K562 (cell line): ENCODE data around the gene KCTD18. TPM values are rescaled to one million over a fixed set of nuclear protein-coding genes. Genes with fewer than 3 reads are reported as not detected.

ENCODE experiments used
- ATAC-seq: fragments of 200-7000 bp; cut with Tn5 transposase; 3 replicates; pipeline ENCODE4 v1.9.1; 2020; ENCODE audit warnings: moderate library complexity
- BruUV-seq: library from RNA; stranded (reverse); fragments of 400-500 nt; replicated peaks from 2 replicates; lab custom pipeline; 2021; lab: Mats Ljungman, UMichigan
- CTCF ChIA-PET: fragments of 300-600 bp; formaldehyde crosslinking; extraction: SDS; loops from one replicate; lab custom pipeline; 2021; ENCODE audit warnings: low intra/inter-chr PET ratio; lab: Yijun Ruan, JAX
- POLR2A ChIA-PET: fragments of 300-600, 350-650 bp; sonication (Branson Sonifier 250); formaldehyde crosslinking; extraction: SDS; loops from one replicate; lab custom pipeline; 2021; ENCODE audit warnings: antibody characterized with exemption, inconsistent platforms; lab: Yijun Ruan, JAX
- DNase-seq, 4 experiments: peaks; one replicate each; pipeline versions ENCODE4 v3.0.0 to v3.0.0-alpha.2; 2011 to 2018; ENCODE audit warnings: low spot score in 3 of 4, mixed read lengths in 3 of 4; ENCODE audit errors: extremely low read depth in 1 of 4
- FAIRE-seq: peaks from 2 replicates; lab custom pipeline; 2011; peaks lifted over from hg19 to GRCh38; lab: Jason Lieb, UNC
- H2AFZ ChIP-seq: 2 replicates; pipeline ENCODE4 v1.6.0; 2011; ENCODE audit warnings: low read depth, low read length, control low read depth, inconsistent platforms
- H3K27ac ChIP-seq: fragments of 200-600 bp; 3 replicates; pipeline ENCODE4 v1.8.0; 2011; ENCODE audit warnings: low read depth, mild to moderate bottlenecking, control low read depth, inconsistent platforms, low read length, moderate library complexity, mixed read lengths; ENCODE audit errors: extremely low read depth
- H3K27me3 ChIP-seq, 2 experiments: fragments of 300-600 bp in 1 of 2; 2 replicates in 1 of 2; 3 replicates in 1 of 2; pipeline versions ENCODE4 v1.6.0 to v1.8.0; 2011; ENCODE audit warnings: inconsistent platforms in 2 of 2, low read length in 2 of 2, mild to moderate bottlenecking in 1 of 2, mixed read lengths in 1 of 2, moderate library complexity in 1 of 2; ENCODE audit not compliant: control insufficient read depth in 2 of 2, insufficient read depth in 2 of 2
- H3K36me3 ChIP-seq: fragments of 300-600 bp; 3 replicates; pipeline ENCODE4 v1.8.0; 2011; ENCODE audit warnings: mild to moderate bottlenecking, low read length, inconsistent platforms; ENCODE audit not compliant: control insufficient read depth, insufficient read depth
- H3K4me1 ChIP-seq, 2 experiments: fragments of 200-600 bp in 1 of 2; replicated peaks in 1 of 2; 2 replicates in 1 of 2; 3 replicates in 1 of 2; pipeline versions ENCODE4 v1.5.1 to v1.8.0; 2011; ENCODE audit warnings: inconsistent platforms in 2 of 2, low read length in 2 of 2, mild to moderate bottlenecking in 1 of 2, mixed read lengths in 1 of 2, moderate library complexity in 1 of 2; ENCODE audit not compliant: control insufficient read depth in 2 of 2, insufficient read depth in 2 of 2
- H3K4me2 ChIP-seq: 2 replicates; pipeline ENCODE4 v1.6.1; 2011; ENCODE audit warnings: low read length, control low read depth, inconsistent platforms, mixed read lengths; ENCODE audit not compliant: insufficient read depth
- H3K4me3 ChIP-seq: fragments of 200-600 bp; sonication (generic), shearing (Covaris generic); 2 replicates; pipeline ENCODE4 v1.5.1; 2016; ENCODE audit warnings: control low read depth, inconsistent platforms
- H3K79me2 ChIP-seq: fragments of 200-600 bp; 3 replicates; pipeline ENCODE4 v1.8.0; 2011; ENCODE audit warnings: low read length, inconsistent platforms; ENCODE audit not compliant: control insufficient read depth, insufficient read depth
- H3K9ac ChIP-seq, 2 experiments: 2 replicates each; pipeline versions ENCODE4 v1.6.0 to v1.6.1; 2011; ENCODE audit warnings: low read depth in 2 of 2, low read length in 2 of 2, control low read depth in 1 of 2, inconsistent platforms in 1 of 2, mild to moderate bottlenecking in 1 of 2, mixed read lengths in 1 of 2; ENCODE audit not compliant: insufficient read depth in 1 of 2
- H3K9me1 ChIP-seq: one replicate; pipeline ENCODE4 v1.6.0; 2011; ENCODE audit warnings: inconsistent platforms, mild to moderate bottlenecking, low read length, moderate library complexity; ENCODE audit not compliant: control insufficient read depth, insufficient read depth
- H3K9me3 ChIP-seq: replicated peaks from 2 replicates; pipeline ENCODE4 v1.5.1; 2011; ENCODE audit warnings: low read depth, low read length, inconsistent platforms; ENCODE audit not compliant: control insufficient read depth, insufficient read depth
- H4K20me1 ChIP-seq: replicated peaks from 2 replicates; pipeline ENCODE4 v1.6.1; 2011; ENCODE audit warnings: low read length, inconsistent platforms, mixed read lengths; ENCODE audit not compliant: control insufficient read depth, insufficient read depth
- C11orf30 ChIP-seq: fragments of 450-650 bp; IDR thresholded peaks from 2 replicates; pipeline ENCODE4 v1.6.1; 2016; ENCODE audit warnings: low read depth, mild to moderate bottlenecking
- EP400 ChIP-seq: fragments of 450-650 bp; IDR thresholded peaks from 2 replicates; pipeline ENCODE4 v1.6.1; 2017; ENCODE audit warnings: antibody characterized with exemption, mild to moderate bottlenecking, moderate library complexity
- FOXM1 ChIP-seq, 2 experiments: fragments of 450-650 bp in 1 of 2; sonication (generic) in 1 of 2; formaldehyde crosslinking in 1 of 2; IDR thresholded peaks; 2 replicates each; pipeline versions ENCODE4 v1.6.1 to v1.9.0; 2017 to 2022; ENCODE audit warnings: low read depth in 2 of 2, mild to moderate bottlenecking in 2 of 2, missing genetic modification reagents in 1 of 2, moderate library complexity in 1 of 2
- HDAC6 ChIP-seq: IDR thresholded peaks from 2 replicates; pipeline ENCODE4 v1.6.1; 2012; ENCODE audit warnings: low read depth, mild to moderate bottlenecking, control low read depth, inconsistent platforms, low read length, moderate library complexity
- MBD2 ChIP-seq: sonication (generic); IDR thresholded peaks from 2 replicates; pipeline ENCODE4 v1.6.1; 2016; ENCODE audit warnings: low read depth, borderline replicate concordance
- NFIX ChIP-seq: fragments of 250-450 bp; sonication (Bioruptor Pico); IDR thresholded peaks from 2 replicates; pipeline ENCODE4 v1.4.0; 2020; ENCODE audit warnings: low read depth, mild to moderate bottlenecking, moderate library complexity
- SAP30 ChIP-seq: fragments of 200-600 bp; sonication (generic); IDR thresholded peaks from 2 replicates; pipeline ENCODE4 v1.6.1; 2012; ENCODE audit warnings: borderline replicate concordance, low read depth, mild to moderate bottlenecking, moderate library complexity, low read length, control low read depth, inconsistent platforms; ENCODE audit not compliant: insufficient read depth, poor library complexity, severe bottlenecking
- ZKSCAN8 ChIP-seq: fragments of 200-800 bp; sonication (Bioruptor generic); IDR thresholded peaks from 2 replicates; pipeline ENCODE4 v1.6.1; 2016; ENCODE audit warnings: missing genetic modification characterization, missing compliant biosample characterization
- ZNF444 ChIP-seq: fragments of 250-450 bp; sonication (Bioruptor Pico); IDR thresholded peaks from 2 replicates; pipeline ENCODE4 v1.4.0; 2020; ENCODE audit warnings: mild to moderate bottlenecking, moderate library complexity
- WGBS: fragments of 100-300 bp; shearing (Covaris generic); methylation state at CpG from one replicate; pipeline ENCODE4 v1.1.6; 2016; ENCODE audit warnings: low coverage, mixed read lengths; ENCODE audit not compliant: insufficient coverage; ENCODE audit errors: missing lambda C conversion rate; 5-methylcytosine and 5-hydroxymethylcytosine counted together
- in situ Hi-C: fragments of 300-500 bp; cut with MboI; formaldehyde crosslinking; loops from 4 replicates; pipeline ENCODE4 v1.15.0; 2018; ENCODE audit warnings: inconsistent platforms, mixed read lengths
- intact Hi-C: fragments of 100-400 bp; cut with micrococcal nuclease; formaldehyde crosslinking; loops from 2 replicates; pipeline ENCODE4 v1.14.2; 2022
- polyA plus RNA-seq, 8 experiments: library from polyadenylated mRNA; depleted of rRNA in 4 of 8; stranded (reverse) in 5 of 8; unstranded in 3 of 8; fragments of >200 nt; fragmentation: Nextera tagmentation in 2 of 8; fragmentation: Illumina TruSeq in 1 of 8; extraction: Ambion mirVana in 2 of 8; extraction: Trizol in 1 of 8; gene quantifications; 2 replicates each; pipeline versions ENCODE4 v1.2.1 to v1.2.3, GENCODE V29; 2011 to 2014; ENCODE audit warnings: inconsistent platforms in 1 of 8, missing spikeins in 1 of 8
- total RNA-seq, 7 experiments: library from RNA; depleted of rRNA in 6 of 7; stranded (reverse); fragments of >200 nt in 6 of 7; fragmentation: Illumina TruSeq in 2 of 7; extraction: Trizol in 2 of 7; gene quantifications; 2 replicates each; pipeline versions ENCODE4 v1.2.1 to v1.2.3, GENCODE V29; 2011 to 2021; ENCODE audit warnings: low replicate concordance in 1 of 7
- TF ChIP-seq, protein P1 (sequence below): IDR thresholded peaks from 3 replicates; pipeline ENCODE4 v1.6.1; 2011; ENCODE audit warnings: borderline replicate concordance, mild to moderate bottlenecking; ENCODE audit not compliant: insufficient read length, insufficient read depth
- TF ChIP-seq, protein P2 (sequence below): fragments of 450-650 bp; IDR thresholded peaks from 2 replicates; pipeline ENCODE4 v1.6.1; 2017; ENCODE audit warnings: mild to moderate bottlenecking, moderate library complexity
- TF ChIP-seq, protein P3 (sequence below): fragments of 450-650 bp; formaldehyde crosslinking; IDR thresholded peaks from 2 replicates; pipeline ENCODE4 v1.4.0; 2022; ENCODE audit warnings: missing genetic modification characterization
- TF ChIP-seq, protein P4 (sequence below): fragments of 250-450 bp; sonication (Bioruptor Pico); IDR thresholded peaks from 2 replicates; pipeline ENCODE4 v1.4.0; 2020; ENCODE audit warnings: mild to moderate bottlenecking, moderate library complexity

The KCTD18 gene
- total and polyA plus RNA-seq, 9 of the 15 experiments (the other 6 are each of a cell fraction or from before 2014, with no cell fraction given) = 0.39 to 5.4 (median 3.8) TPM

DNA sequence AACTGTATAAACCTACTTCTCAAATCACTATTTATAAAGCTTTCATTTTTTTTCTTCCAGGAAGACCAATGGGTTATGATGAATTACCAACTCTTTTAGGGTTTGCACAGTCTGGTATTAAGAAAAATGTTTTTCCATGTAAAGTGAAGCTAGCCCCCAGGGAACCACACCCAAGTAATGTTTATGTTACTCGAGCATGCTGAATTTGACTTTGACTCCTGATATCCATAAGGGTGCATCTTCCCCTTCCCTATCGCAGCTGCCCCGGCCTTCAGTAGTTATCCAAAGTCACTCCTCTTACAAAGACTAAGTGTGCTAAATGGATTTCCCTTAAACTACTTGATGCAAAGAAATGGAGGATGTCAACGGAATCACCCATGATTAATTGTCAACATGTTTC, 21.7 kb downstream of the KCTD18 start (continued):
- TF ChIP-seq, protein P1, sequence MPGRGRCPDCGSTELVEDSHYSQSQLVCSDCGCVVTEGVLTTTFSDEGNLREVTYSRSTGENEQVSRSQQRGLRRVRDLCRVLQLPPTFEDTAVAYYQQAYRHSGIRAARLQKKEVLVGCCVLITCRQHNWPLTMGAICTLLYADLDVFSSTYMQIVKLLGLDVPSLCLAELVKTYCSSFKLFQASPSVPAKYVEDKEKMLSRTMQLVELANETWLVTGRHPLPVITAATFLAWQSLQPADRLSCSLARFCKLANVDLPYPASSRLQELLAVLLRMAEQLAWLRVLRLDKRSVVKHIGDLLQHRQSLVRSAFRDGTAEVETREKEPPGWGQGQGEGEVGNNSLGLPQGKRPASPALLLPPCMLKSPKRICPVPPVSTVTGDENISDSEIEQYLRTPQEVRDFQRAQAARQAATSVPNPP = no peak
- TF ChIP-seq HDAC6 = no peak
- TF ChIP-seq EP400 = no peak
- no peak for TF ChIP-seq C11orf30

DNA sequence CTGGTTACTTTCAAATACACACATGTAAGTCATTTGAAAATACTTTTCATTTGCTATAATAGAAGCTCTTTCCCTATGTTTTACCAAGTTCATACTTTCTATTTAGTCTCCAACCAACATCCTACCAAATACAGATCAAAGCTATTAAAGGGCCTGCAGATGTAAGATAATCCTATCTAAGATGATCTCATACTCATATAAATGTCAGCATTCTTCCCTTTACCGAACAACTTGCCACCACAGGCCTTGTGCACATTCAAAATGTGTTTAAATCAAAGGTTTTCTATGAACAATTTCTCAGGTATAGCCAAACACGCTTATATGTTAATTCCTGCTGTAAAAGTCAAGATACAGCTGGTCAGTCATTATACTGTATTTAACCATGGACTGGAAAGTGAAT, 23.3 kb downstream of the KCTD18 start:
- Histone ChIP-seq H2AFZ (peak overlapping the region; percentile 48; the same call in 1 of the 2 replicates), H3K4me1 (peaks cover 1 to 5% of the 10 kb centered on the region in 2 experiments; a peak in 4 of 5 replicates), H3K27me3 (no peaks in the 10 kb centered on the region), H3K27ac (no peak overlapping the region), H3K36me3 (peaks cover 4% of the 10 kb centered on the region; the same call in 2 of the 3 replicates), H3K9ac (no peak overlapping the region), H3K9me3 (peaks cover 2% of the 10 kb centered on the region; the same call in 1 of the 2 replicates), H3K4me3 (no peak overlapping the region), H4K20me1 (no peaks in the 10 kb centered on the region), H3K4me2 (no peak overlapping the region), H3K9me1 (no peaks in the 10 kb centered on the region), H3K79me2 (no peaks in the 10 kb centered on the region)
- ATAC-seq = no peak
- DNase-seq = no peak
- BruUV-seq = no TSS peak
- CTCF ChIA-PET = no interaction called here
- intact Hi-C loops (loop anchor here (10.0 kb wide), 1 partner anchor 128 kb away; no protein-coding TSS in a partner anchor), in situ Hi-C loops (loop anchor here (10.0 kb wide), 1 partner anchor 218 kb away; no protein-coding TSS in a partner anchor)
- POLR2A ChIA-PET = interaction anchor here (2.2 kb wide), 1 partner anchor 11 kb away, joined by 4 read pairs; no protein-coding TSS in a partner anchor
- FAIRE-seq = no peak
- WGBS = 25% methylated on average over 2 of the region's 2 CpGs
- TF ChIP-seq MBD2 (no peak), ZNF444 (CRISPR knock-in tag) (no peak), ZKSCAN8 (CRISPR knock-in tag) (no peak), NFIX (CRISPR knock-in tag) (no peak), SAP30 (no peak), FOXM1 (IDR thresholded peaks at IDR 0.05; ENCODE audit: low read depth) (no peak), FOXM1 (CRISPR knock-in tag; IDR thresholded peaks at IDR 0.05; ENCODE audit: low read depth) (no peak)
- TF ChIP-seq, protein P2, sequence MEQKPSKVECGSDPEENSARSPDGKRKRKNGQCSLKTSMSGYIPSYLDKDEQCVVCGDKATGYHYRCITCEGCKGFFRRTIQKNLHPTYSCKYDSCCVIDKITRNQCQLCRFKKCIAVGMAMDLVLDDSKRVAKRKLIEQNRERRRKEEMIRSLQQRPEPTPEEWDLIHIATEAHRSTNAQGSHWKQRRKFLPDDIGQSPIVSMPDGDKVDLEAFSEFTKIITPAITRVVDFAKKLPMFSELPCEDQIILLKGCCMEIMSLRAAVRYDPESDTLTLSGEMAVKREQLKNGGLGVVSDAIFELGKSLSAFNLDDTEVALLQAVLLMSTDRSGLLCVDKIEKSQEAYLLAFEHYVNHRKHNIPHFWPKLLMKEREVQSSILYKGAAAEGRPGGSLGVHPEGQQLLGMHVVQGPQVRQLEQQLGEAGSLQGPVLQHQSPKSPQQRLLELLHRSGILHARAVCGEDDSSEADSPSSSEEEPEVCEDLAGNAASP = no peak
- TF ChIP-seq, protein P3, sequence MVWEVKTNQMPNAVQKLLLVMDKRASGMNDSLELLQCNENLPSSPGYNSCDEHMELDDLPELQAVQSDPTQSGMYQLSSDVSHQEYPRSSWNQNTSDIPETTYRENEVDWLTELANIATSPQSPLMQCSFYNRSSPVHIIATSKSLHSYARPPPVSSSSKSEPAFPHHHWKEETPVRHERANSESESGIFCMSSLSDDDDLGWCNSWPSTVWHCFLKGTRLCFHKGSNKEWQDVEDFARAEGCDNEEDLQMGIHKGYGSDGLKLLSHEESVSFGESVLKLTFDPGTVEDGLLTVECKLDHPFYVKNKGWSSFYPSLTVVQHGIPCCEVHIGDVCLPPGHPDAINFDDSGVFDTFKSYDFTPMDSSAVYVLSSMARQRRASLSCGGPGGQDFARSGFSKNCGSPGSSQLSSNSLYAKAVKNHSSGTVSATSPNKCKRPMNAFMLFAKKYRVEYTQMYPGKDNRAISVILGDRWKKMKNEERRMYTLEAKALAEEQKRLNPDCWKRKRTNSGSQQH (CRISPR knock-in tag) = no peak
- TF ChIP-seq, protein P4, sequence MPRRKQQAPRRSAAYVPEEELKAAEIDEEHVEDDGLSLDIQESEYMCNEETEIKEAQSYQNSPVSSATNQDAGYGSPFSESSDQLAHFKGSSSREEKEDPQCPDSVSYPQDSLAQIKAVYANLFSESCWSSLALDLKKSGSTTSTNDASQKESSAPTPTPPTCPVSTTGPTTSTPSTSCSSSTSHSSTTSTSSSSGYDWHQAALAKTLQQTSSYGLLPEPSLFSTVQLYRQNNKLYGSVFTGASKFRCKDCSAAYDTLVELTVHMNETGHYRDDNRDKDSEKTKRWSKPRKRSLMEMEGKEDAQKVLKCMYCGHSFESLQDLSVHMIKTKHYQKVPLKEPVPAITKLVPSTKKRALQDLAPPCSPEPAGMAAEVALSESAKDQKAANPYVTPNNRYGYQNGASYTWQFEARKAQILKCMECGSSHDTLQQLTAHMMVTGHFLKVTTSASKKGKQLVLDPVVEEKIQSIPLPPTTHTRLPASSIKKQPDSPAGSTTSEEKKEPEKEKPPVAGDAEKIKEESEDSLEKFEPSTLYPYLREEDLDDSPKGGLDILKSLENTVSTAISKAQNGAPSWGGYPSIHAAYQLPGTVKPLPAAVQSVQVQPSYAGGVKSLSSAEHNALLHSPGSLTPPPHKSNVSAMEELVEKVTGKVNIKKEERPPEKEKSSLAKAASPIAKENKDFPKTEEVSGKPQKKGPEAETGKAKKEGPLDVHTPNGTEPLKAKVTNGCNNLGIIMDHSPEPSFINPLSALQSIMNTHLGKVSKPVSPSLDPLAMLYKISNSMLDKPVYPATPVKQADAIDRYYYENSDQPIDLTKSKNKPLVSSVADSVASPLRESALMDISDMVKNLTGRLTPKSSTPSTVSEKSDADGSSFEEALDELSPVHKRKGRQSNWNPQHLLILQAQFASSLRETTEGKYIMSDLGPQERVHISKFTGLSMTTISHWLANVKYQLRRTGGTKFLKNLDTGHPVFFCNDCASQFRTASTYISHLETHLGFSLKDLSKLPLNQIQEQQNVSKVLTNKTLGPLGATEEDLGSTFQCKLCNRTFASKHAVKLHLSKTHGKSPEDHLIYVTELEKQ (CRISPR knock-in tag) = no peak
